H1 (cell line): ENCODE data around the gene CENPF.

Source experiments
- CTCF ChIP-seq, 3 experiments: IDR thresholded peaks; 1 replicate in 2 of 3; 2 replicates in 1 of 3; pipeline versions ENCODE4 v1.5.1 to v1.6.1; 2011; ENCODE audit warnings: low read length in 3 of 3, mild to moderate bottlenecking in 3 of 3, inconsistent platforms in 2 of 3, low read depth in 1 of 3, moderate library complexity in 1 of 3; ENCODE audit not compliant: insufficient read depth in 1 of 3; ENCODE audit errors: control extremely low read depth in 1 of 3
- EZH2 ChIP-seq: fragments of 200-600 bp; sonication (generic); IDR thresholded peaks from 2 replicates; pipeline ENCODE4 v1.7.1; 2012; ENCODE audit warnings: low read depth, mild to moderate bottlenecking, moderate library complexity, low read length, inconsistent platforms; ENCODE audit not compliant: severe bottlenecking
- KDM1A ChIP-seq: fragments of 200-600, 300-600 bp; sonication (generic); IDR thresholded peaks from 2 replicates; pipeline ENCODE4 v1.7.1; 2016; ENCODE audit warnings: mild to moderate bottlenecking, low read length, borderline replicate concordance

GRCh38 chr1:214557952-214558735 lies 44.9 kb upstream of the CENPF start:
- TF ChIP-seq EZH2, result no peak
- TF ChIP-seq KDM1A, result no peak
- TF ChIP-seq CTCF (IDR thresholded peaks at IDR 0.05; ENCODE audit: control extremely low read depth in 1 of 3, insufficient read depth in 1 of 3, low read depth in 1 of 3, low read length in 3 of 3), result no peak
